ENCODE data around the gene SULT1C3.

- TF ChIP-seq CTCF (conservative IDR thresholded peaks at IDR 0.05; ENCODE audit: low read depth, low read length) (no peak), RAD21 (IDR thresholded peaks at IDR 0.05; ENCODE audit: low read length) (no peak), MAZ (IDR thresholded peaks at IDR 0.05; ENCODE audit: borderline replicate concordance, low read depth, low read length) (no peak), NFE2L2 (IDR thresholded peaks at IDR 0.05; ENCODE audit: low read depth, low read length) (no peak), USF2 (IDR thresholded peaks at IDR 0.05; ENCODE audit: low read depth, low read length) (no peak), SMC3 (IDR thresholded peaks at IDR 0.05; ENCODE audit: low read depth, low read length) (no peak), POLR2A (IDR thresholded peaks at IDR 0.05; ENCODE audit: low read depth, low read length) (no peak), RFX5 (IDR thresholded peaks at IDR 0.05; ENCODE audit: low read depth, low read length) (no peak), MXI1 (IDR thresholded peaks at IDR 0.05; ENCODE audit: borderline replicate concordance, low read depth, low read length) (no peak), CHD1 (IDR thresholded peaks at IDR 0.05; ENCODE audit: low read depth, low read length) (no peak), MAFK (IDR thresholded peaks at IDR 0.05; ENCODE audit: low read depth, low read length) (no peak), CEBPB (IDR thresholded peaks at IDR 0.05; ENCODE audit: low read depth, low read length) (no peak), ELK1 (IDR thresholded peaks at IDR 0.05; ENCODE audit: borderline replicate concordance, low read depth, low read length) (no peak), BHLHE40 (IDR thresholded peaks at IDR 0.05; ENCODE audit: low read depth, low read length) (no peak)
Observed at GRCh38 chr2:108260773-108261172, 21.0 kb downstream of the SULT1C3 start.

All from IMR-90 (cell line).